GM18861 (cell line): ENCODE measurements around the gene PTPRCAP.
A peak's percentile ranks its signal among the peaks of the same experiment; 100 is the strongest.
"Not testable (repeated sequence)": the region's sequence is repeated elsewhere in the genome, so short reads cannot be mapped to it uniquely, and the experiment has no call there.

Source experiments
- ATAC-seq: cut with Tn5 transposase; IDR thresholded peaks from one replicate; pipeline ENCODE4 v1.9.1; 2021; ENCODE audit not compliant: unreplicated experiment

Gene PTPRCAP

DNA sequence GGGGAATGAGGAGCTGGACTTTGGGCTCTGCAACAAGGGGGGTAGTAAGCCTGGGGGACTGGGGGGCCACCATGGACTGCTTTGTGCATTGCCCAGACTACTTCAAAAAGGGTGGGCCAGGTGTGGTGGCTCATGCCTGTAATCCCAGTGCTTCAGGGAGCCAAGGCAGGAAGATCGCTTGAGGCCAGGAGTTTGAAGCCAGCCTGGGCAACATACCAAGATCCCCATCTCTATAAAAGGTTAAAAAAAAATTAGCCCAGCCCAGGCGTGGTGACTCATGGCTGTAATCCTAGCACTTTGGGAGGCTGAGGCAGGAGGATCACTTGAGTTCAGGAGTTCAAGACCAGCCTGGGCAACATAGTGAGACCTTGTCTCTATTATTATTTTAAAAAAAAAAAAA, 28.0 kb upstream of the PTPRCAP start:
- ATAC-seq, result not testable (repeated sequence)

DNA sequence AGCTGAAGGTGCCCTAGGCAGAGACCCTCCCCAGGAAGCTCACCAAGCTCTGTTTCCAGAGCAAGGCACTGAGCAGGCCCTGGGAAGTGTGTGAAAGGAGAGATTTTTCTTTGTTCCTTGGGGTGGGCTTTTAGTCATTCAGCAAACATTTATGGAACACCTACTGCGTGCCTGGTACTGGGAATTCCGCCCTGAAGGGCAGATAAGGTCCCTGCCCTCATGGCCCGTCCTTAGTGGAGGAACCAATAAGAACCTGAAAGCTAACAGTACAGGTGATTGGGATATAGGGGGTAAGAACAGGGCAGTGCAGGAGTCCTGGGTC, 27.7 kb upstream of the PTPRCAP start:
- ATAC-seq, result no peak

DNA sequence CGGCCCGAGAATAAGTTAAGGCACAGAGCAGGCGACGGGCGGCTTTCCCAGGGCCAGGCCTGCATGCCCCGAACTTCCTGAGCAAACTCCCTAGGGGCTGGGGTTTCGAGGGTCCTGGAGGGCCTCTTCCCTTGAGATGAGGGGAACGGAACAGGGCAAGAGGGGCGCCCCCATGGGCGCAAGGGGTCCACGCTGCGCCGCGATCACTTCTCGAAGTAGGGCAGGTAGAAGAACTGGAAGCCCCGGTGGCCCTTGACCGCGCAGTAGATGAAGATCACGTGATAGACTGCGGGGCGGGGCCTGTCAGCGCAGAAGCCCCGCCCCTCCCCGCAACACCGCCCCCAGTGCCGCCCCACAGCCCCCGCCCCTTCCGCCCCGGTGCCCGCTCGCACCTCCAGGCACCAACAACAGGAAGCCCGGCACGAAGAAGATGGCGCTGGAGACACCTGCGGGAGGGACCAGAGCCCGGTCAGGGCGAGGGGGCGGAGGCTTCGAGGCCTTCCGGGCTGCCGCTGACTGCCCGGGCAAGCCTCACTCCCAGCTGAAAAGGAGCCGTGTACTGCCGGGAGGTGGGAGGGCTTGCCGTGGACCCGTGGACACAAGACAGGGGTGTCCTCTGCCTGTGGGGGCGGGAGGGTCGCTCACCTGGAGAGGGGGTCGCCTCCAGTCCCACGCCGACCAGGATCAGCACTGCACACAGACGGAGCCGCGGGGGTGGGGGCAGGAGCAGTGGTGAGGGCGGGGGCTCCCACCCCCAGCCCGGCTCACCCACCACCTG, 27.1 kb upstream of the PTPRCAP start:
- peak; percentile 39 for ATAC-seq

DNA sequence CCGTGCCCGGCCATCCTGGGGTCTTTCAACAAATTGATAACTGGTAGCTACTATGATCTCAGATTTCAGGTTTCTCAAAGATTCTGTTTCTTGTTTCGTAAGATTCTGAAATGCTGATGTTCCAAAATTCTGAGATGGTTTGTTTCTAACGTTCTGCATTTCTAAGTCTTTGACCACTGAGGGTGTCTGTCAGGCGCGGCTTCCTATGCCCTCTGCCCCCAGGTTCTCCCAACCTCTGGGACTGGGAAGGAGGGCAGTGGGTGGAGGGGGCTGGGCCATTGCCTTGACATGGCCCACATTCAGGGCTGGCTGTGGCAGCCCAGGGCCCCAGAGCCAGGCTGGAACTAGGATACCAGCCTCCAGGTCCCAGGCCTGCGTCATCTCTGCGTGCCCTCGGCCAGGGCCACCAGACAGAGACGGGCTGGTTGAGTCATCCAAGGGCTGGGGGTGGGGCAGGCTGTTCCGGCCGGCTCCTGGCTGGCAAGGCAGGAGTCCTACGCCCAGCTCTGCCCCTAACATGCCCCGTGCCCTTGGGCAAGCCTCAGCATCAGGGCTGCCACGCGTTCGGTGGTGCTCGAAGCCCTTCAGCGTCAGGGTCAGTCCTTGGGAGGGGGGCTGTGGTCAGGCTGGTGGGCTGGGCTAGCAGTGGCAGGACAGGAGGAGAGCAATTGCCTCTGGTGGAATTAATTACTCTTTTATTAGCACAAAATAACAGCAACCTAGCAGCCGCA, 26.4 kb upstream of the PTPRCAP start:
- ATAC-seq, result no peak

DNA sequence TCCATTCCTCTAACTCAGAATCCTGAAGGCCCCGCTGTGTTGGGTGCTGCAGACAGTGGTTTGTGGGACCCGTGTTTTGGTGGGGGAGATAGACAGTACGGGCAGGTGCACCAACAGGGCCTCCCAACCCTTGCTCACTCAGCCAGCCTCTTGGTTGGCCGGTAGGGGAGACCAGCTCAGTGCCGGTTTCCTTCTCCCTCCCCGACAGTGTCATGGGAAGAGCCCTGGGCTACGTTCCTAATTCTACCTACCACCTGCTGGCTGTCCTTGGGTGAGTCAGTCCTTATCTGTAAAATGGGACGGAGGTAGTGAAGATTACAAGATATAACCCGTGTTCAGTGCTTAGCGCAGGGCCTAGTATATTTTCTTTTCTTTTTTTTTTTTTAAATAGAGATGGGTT, 25.7 kb upstream of the PTPRCAP start:
- no peak for ATAC-seq

DNA sequence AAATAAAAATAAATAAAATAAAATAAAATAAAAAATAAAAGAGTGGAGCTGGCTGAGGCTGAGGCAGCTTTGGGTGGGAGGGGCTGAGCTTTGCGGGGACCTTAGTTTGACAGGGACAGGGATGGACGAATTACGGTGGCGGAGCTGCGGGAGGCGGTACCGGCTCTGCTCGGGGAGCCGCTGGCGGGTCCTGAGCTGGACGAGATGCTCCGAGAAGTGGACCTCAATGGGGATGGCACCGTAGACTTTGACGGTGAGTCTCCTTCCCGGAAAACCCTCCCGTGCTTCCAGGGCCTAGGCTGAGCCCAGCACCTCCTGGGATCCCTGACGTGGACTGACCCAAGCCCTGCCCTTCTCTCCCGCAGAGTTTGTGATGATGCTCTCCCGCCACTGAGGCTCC, 20.8 kb upstream of the PTPRCAP start:
- no peak for ATAC-seq

DNA sequence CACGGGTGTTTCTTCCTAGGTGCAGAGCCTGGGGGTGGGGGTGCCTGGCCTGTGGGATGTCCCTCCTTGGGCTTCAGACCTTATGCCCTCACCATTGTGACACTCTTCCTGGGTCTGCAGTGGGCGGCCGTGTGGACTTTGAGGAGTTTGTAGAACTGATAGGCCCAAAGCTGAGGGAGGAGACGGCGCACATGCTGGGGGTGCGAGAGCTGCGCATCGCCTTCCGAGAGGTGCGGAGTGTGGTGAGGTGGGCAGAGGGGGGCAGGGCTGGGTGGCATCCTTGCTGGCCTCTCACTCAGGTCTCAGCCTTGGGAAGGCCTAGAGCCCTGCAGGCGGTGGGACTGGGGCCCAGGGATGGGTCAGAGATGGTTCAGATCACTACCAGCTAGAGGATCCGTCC, 20.0 kb upstream of the PTPRCAP start:
- no peak for ATAC-seq

DNA sequence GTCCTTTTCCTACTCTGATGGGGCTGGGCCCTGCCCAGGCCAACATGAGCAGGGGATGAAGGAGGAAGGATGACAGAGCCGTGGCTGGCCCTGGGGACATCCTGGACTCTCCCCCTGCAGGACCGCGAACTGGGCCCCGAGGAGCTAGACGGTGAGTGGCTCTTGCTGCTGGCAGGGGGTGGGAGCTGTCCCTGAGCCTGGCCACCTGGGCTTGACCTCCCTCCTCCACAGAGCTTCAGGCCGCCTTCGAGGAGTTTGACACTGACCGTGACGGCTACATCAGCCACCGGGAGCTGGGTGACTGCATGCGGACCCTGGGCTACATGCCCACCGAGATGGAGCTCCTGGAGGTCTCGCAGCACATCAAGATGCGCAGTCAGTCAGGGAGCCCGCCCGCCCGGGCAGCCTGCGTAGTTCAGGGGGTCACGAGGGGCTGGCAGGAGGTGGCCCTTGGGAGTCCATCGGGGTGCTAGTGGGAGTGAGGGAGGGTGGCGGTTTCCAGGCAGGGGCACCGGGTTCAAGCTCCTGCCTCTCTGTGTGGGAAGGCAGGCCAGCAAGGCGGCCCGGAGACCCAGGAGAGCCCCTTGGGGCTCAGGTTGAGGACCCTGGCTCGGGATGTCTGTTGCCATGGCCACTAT, 18.7 kb upstream of the PTPRCAP start:
- no peak for ATAC-seq

DNA sequence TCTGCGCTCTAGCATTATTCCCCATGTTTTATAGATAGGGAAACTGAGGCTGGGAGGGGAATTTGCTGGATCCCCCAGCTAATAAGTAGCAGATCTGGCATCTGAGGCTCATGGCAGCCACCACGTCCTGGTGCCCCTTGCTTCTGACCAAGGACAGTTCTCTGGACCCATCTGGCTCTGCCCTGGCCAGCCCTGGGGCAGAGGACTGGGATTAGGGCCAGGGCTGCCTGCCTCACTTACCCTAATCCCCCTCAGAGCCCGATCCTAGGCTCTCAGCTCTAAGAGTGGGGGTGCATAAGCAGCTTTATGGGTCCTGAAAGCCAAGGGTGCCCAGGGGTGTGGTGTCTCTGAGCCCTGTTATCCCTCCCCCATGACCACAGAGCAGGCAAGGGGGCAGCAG, 17.6 kb upstream of the PTPRCAP start, which contains the start of gene CABP4:
TSS of gene CABP4 (plus strand) at position 301 of the 400 bp plus-strand sequence. CDS start at position 371, 70 bp downstream.
- no peak for ATAC-seq

DNA sequence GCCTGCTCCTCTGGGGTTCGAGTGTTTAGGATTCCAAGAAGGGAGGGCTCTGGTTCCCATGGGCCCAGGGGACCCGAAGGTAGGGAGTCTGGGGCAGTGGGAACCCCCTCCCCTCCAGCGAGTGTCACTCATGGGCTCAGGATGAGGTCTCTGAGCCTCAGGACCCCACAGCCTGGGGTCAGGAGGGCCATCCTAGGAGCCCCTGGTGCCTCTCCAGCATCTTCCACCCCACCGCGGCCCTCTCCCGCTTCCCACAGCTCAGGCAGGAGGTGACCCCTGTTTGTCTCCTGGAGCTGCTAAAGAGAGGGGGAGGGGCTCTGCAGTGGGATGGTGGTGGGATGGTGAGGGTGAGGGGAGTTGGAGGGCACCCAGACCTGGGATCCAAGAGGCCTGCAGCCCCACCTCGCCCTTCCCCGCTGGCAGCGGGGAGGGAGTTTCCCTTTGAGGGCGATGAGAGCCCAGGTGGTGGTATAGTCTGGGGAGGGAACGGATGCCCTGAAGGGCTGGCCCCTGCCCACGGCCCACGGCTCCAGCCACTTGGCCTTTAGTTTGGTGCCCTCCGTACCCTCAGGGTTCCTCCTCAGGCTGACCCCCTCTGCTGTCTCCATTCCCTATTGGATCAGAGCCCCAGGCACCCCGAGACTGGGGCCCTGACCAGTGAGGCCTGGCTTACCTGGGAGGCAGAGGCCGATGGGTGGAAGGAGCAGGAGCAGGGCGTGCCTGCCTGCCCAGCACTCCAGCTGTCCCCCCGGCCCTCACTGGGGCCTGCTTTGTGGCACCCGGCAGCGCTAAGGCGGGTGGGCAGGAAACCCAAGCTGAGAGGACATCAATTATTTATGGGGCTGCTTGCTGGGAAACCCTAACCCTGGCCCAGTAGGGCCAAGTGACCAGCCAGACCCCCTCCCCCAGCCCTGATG, 16.6 kb upstream of the PTPRCAP start:
- no peak for ATAC-seq

DNA sequence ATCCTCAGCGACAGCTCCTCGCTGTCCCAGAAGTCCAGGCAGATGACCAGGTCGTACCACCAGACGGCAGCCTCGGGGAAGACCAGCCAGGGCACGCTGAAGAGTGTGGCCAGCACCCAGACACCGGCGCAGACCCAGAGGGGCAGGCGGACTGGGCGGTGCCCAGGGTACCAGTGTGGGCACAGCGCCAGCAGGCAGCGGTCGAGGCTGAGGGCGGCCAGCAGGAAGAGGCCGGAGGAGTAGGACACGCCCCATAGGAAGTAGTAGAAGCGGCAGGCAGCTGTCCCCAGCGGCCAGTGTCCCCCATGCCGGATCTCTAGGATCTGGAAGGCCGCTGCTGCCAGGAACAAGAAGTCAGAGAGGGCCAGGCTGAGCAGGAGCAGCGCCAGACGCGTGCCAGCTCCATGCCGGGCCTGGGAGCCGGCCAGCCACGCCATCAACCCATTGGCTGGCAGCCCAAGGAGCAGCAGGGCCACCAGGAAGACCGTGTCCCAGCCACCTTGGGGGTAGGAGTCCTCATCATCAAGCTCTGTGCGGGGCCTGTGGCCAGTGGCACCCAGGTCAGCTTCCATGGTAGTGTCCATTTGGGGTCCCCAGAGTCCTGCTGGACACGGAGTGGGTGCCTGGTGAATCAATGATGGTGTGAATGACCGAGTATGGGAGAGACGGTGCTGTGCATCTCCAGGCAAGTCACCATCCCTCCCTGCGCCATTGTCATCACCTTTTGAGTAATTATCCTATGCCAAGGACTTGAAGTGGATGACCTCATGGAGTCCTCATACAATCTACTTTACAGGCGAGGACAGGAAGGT, 14.9 kb upstream of the PTPRCAP start, which contains the start of gene GPR152:
TSS of gene GPR152 (minus strand) at position 589 of the 812 bp plus-strand sequence. CDS start at position 584, 5 bp downstream.
- ATAC-seq, result no peak

DNA sequence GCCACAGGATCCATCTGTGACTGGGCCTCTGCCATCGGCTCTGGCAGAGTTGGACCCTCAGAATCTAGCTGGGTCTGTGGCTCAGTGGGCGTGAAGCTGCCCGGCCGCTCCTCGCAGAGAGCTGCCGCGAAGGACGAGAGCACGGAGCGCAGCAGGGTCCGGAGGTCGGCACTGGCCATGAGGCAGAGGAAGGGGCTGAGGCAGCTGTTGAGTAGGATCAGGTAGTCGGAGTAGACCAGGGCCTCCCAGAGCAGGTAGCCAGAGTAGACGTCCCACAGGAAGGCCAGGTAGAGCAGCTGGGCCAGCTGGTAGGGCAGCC, 14.1 kb upstream of the PTPRCAP start:
- ATAC-seq, result no peak

DNA sequence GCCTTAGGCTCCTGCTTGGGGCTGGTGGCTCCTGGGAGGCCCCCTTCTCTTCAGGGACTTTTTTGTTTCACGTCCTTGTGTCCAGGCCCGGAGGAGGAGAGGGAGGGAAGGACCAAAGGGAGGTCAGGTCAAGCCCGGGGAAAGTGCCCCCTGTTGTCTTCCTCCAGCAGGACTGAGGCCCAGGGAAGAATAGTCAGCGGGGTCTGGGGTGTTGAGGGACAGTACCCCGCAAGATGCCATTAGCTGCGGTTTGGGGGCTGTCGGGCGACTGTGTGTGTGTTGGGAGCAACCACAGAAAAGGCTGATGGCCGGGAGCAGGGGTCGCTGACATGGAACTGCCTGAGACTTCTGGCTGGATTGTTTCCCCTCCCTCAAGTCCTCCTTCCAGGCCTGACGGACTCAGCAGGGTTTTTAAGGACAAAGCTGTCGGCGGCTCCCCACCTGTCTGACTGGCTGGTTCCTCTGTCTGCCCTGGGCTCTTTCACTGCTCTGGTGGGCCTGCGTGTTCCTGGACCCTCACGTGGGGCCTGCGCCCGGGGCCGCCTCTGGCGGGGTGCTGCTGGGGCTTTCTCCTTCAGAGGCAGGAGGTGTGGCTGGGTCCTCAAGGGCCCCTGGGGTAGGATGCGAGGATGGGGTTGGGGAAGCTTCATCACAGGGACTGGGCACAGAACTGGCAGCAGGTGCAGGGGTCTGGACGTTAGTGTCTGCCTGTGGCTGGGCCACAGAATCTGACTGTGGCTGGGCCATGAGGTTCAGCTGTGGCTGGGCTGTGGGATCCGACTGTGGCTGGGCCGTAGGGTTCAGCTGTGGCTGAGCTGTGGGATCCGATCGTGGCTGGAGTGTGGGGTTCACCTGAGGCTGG, 13.5 kb upstream of the PTPRCAP start:
- ATAC-seq, result no peak

DNA sequence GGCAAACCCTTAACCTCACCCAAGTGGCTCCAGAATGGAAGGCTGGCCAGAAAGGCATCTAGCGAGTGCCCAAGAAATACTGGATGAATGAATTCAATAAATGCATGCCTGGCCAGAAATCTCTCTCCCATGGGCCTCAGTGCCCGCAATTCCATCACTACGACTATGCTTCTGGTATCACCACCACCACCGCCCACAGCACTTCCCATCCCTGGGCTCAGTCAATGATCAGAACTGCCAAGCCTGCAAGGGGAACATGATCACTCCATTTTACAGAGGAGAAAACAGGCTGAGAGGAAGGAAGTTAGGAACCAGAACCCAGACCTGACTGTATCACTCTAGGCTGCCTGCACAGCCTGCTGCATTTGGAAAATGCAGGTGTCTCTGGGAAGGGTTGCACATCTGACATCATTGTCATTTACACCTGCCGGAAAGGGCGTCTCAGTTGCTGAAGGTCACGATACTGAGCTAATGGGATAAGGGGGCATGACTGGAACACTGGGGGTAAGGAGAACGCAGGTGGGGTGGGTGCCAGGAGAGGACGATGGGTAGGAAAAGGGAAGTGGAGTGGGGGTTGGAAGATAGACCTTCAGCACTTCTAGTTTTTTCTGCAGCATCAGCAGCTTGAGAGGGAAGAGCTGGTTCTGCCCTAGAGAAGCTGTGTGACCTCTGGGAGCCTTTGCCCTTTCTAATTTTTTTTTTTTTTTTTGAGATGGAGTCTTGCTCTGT, 11.8 kb upstream of the PTPRCAP start:
- ATAC-seq, result no peak

DNA sequence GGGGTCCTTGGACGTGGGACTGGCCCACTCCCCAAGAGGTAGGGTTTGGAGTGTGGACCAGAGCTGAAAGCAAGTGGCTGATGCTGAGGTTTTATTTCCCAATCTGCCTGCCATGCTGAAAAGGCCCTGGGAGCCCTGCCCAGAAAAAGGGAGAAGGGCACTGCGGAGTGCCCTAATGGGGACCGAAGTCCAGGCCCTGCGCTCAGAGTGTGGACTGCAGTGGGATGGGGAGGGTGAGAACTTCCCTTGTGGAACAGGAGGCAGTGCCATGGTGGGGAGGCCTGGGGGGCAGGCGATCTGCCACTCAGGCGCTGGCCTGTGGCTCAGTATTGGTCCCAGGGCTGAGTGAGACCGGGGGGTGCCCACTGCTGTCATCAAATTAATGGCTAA, 10.7 kb upstream of the PTPRCAP start:
- no peak for ATAC-seq

DNA sequence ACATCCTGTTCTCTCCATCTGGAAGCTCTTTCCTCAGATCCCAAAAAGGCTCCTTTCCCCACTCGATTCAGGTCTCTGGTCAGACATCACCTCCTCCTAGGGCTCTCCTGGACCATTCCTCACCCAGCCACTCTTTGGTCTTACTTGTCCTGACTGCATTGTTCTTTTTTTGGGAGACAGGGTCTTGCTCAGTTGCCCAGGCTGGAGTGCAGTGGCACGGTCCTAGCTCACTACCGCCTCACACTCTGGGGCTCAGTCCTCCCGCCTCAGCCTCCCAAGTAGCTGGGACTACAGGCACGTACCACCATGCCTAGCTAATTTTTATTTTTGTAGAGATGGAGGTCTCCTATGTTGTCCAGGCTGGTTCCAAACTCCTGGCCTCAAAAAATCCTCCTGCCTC, 8.0 kb upstream of the PTPRCAP start:
- no peak for ATAC-seq

DNA sequence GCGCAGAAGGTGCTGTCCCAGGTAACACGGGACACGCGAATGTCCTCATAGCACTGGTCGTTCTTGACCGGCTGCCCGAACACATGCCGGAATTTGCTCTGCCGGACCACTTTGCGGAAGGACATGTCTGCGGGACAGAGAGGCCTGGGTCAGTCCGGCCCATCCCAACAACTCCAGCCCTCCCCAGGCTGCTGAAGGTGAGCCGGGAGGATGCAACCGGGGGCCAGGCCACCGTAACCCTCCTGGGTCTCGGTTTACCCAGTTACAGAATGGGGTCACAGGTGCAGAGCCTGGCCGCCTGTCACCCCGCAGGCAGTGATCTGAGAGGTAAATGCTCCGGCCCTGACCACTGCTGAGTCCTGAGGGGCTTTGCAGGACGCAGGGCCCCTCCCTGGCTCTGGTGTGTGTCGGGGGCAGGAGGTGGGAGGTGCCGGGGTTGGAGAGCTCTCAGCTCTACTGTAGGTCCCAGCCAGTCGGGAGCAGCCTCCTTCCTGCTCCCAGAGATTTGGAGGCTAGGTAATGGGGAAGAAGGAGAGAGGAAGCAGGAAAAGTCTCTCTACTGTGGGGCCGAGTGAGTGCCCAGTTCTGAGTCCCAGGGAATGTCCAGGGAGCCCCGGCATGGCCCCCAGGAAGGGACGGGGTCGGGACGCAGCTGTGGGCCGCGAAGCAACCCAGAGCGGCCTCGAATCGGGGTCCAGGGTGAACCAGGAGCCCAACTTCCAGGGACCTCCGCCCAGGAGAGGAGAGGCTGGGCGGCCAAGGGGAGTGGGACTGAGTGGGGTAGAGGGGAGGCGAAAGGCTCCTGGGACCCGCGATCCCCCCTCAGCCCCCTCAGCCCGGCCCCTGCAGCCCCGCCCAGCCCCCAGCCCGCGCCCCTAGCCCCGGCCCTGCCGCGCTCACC, 5.3 kb upstream of the PTPRCAP start:
- no peak for ATAC-seq
